Mucosa of stomach (tissue), 1 donor: ENCODE results near the gene INIP.

Source experiments
- H3K27me3 ChIP-seq: one replicate; pipeline ENCODE4 v1.7.0; 2013; ENCODE audit warnings: mild to moderate bottlenecking, low read length; ENCODE audit not compliant: control insufficient read depth, insufficient read depth
- H3K36me3 ChIP-seq: one replicate; pipeline ENCODE4 v1.7.0; 2013; ENCODE audit warnings: low read length; ENCODE audit not compliant: control insufficient read depth, insufficient read depth
- H3K4me1 ChIP-seq: one replicate; pipeline ENCODE4 v1.7.0; 2013; ENCODE audit warnings: mild to moderate bottlenecking, low read length; ENCODE audit not compliant: control insufficient read depth, insufficient read depth
- H3K4me3 ChIP-seq: one replicate; pipeline ENCODE4 v1.7.0; 2013; ENCODE audit warnings: low read length
- H3K9ac ChIP-seq: one replicate; pipeline ENCODE4 v1.7.0; 2013; ENCODE audit warnings: mild to moderate bottlenecking, low read length, moderate library complexity
- H3K9me3 ChIP-seq: one replicate; pipeline ENCODE4 v1.7.0; 2013; ENCODE audit warnings: mild to moderate bottlenecking, low read length, moderate library complexity; ENCODE audit not compliant: control insufficient read depth
- donor health status: Pancreatic carcinoma.

The INIP gene

DNA sequence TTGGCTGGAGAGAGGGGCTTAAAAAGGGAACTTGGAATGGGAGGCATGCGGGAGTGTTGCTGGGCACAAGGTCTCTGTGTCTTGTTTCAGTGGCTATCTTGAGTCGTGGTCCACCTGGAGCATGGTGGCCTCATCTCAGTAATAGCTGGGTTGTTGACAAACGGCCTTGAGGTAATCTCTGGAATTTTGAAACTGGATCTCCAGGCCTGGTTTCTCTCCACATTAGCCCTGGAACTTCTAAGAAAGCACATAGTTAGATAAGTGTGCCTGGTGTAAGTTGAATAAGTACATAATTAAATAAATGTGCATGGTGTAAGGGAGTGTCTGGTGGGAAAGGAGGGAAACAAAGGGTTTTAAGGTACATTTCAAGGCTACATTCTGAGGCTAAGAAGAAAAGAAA, 62.2 kb downstream of the INIP start:
- Histone ChIP-seq H3K27me3 (no peaks in the 10 kb centered on the region), H3K4me1 (no peaks in the 10 kb centered on the region), H3K36me3 (no peaks in the 10 kb centered on the region), H3K9ac (no peak overlapping the region), H3K4me3 (no peak overlapping the region), H3K9me3 (no peaks in the 10 kb centered on the region)

DNA sequence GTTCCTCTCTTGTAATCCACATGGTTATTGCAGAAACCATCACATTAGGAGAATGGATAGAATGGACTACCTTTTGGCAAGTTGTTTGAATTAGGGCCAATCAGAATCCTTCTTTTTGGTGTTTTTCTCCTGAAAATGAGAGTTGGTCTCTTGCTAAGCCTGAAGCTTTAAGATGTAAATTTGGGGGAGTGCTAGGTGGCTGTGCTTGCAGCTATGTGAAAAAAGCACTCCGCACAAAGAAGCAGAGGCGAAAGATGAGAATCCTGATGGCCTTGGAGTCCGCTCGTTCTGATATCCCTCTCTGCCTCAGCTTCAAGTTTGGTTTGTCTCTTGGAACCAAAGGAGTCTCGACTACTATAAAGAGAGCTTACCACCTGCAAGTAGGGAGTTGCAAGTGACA, 63.6 kb downstream of the INIP start:
- Histone ChIP-seq H3K27me3 (no peaks in the 10 kb centered on the region), H3K36me3 (no peaks in the 10 kb centered on the region), H3K4me3 (no peak overlapping the region), H3K4me1 (no peaks in the 10 kb centered on the region), H3K9me3 (no peaks in the 10 kb centered on the region), H3K9ac (no peak overlapping the region)

GRCh38 chr9:112648624-112649023, 69.3 kb downstream of the INIP start:
- Histone ChIP-seq H3K36me3 (no peaks in the 10 kb centered on the region), H3K4me1 (no peaks in the 10 kb centered on the region), H3K9ac (no peak overlapping the region), H3K4me3 (no peak overlapping the region), H3K9me3 (no peaks in the 10 kb centered on the region), H3K27me3 (no peaks in the 10 kb centered on the region)

GRCh38 chr9:112647596-112647995, 70.3 kb downstream of the INIP start:
- Histone ChIP-seq H3K27me3 (no peaks in the 10 kb centered on the region), H3K4me1 (no peaks in the 10 kb centered on the region), H3K9me3 (no peaks in the 10 kb centered on the region), H3K9ac (no peak overlapping the region), H3K4me3 (no peak overlapping the region), H3K36me3 (no peaks in the 10 kb centered on the region)

GRCh38 chr9:112642126-112642525, 75.8 kb downstream of the INIP start:
- no peak overlapping the region for H3K4me3 ChIP-seq
- H3K36me3 ChIP-seq, result no peaks in the 10 kb centered on the region
- no peak overlapping the region for H3K9ac ChIP-seq
- no peaks in the 10 kb centered on the region for H3K9me3 ChIP-seq
- no peaks in the 10 kb centered on the region for H3K27me3 ChIP-seq
- H3K4me1 ChIP-seq, result no peaks in the 10 kb centered on the region

DNA sequence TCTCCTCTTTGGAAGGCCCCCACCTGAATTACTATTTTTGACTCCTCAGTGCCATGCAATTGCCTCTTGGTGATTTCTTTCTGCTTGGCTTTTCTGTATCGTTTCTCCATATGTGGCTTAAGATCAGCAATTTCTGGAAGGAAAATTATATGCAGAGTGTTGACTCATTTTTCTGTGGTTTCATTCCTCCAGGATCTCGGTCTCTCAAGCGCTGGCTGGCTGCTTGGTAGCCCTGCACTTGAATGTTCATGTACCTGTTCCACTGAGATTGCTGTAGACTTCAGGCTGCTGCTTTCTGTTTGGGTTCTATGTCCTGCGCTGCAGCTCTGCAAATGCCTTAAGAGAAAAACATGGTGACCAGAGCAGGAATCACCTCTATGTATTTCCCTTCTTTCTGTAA, 77.6 kb downstream of the INIP start:
- H3K9me3 ChIP-seq, result no peaks in the 10 kb centered on the region
- no peaks in the 10 kb centered on the region for H3K4me1 ChIP-seq
- no peak overlapping the region for H3K4me3 ChIP-seq

More for the DNA sequence above, 77.6 kb downstream of the INIP start:
- no peaks in the 10 kb centered on the region for H3K27me3 ChIP-seq
- no peak overlapping the region for H3K9ac ChIP-seq
- no peaks in the 10 kb centered on the region for H3K36me3 ChIP-seq
